Gastroesophageal sphincter (tissue), 4 donors: ENCODE measurements around the gene P4HTM. TPM values are rescaled to one million over a fixed set of nuclear protein-coding genes. Genes with fewer than 3 reads are reported as not detected.
"Not testable (repeated sequence)": the region's sequence is repeated elsewhere in the genome, so short reads cannot be mapped to it uniquely, and the experiment has no call there.

Source experiments
- ATAC-seq: fragments of 150-250 bp; one replicate; pipeline ENCODE4 v1.9.1; 2016; ENCODE audit warnings: mild to moderate bottlenecking, moderate library complexity
- H3K27ac ChIP-seq, 4 donors: fragments of 200-600 bp; sonication (generic) in 3 of 4; 1 replicate in 3 of 4; 2 replicates in 1 of 4; pipeline ENCODE4 v1.5.1; 2016 to 2019
- H3K27me3 ChIP-seq: fragments of 200-600 bp; sonication (generic); one replicate; pipeline ENCODE4 v1.5.1; 2019
- H3K36me3 ChIP-seq, 2 donors: fragments of 200-600 bp; sonication (generic); one replicate each; pipeline ENCODE4 v1.5.1; 2019; ENCODE audit warnings: control low read depth in 1 of 2
- H3K4me1 ChIP-seq, 3 donors: fragments of 200-600 bp; sonication (generic); 1 replicate in 2 of 3; 2 replicates in 1 of 3; pipeline ENCODE4 v1.5.1; 2016 to 2019; ENCODE audit warnings: control low read depth in 2 of 3
- H3K4me3 ChIP-seq, 2 donors: fragments of 200-600 bp; sonication (generic); one replicate each; pipeline ENCODE4 v1.5.1; 2019; ENCODE audit warnings: mild to moderate bottlenecking in 1 of 2, moderate library complexity in 1 of 2
- H3K9me3 ChIP-seq, 3 donors: fragments of 200-600 bp; sonication (generic); one replicate each; pipeline ENCODE4 v1.5.1; 2017 to 2019; ENCODE audit warnings: control low read depth in 2 of 3
- CTCF ChIP-seq, 4 experiments: fragments of 200-600 bp in 2 of 4; fragments of 450-650 bp in 2 of 4; sonication (generic) in 1 of 4; IDR thresholded peaks; one replicate each; pipeline ENCODE4 v1.5.1; 2017 to 2019; ENCODE audit warnings: antibody characterized with exemption in 4 of 4, mild to moderate bottlenecking in 2 of 4, moderate library complexity in 2 of 4
- EP300 ChIP-seq: sonication (generic); formaldehyde crosslinking; IDR thresholded peaks from one replicate; pipeline ENCODE4 v1.6.1; 2017; ENCODE audit warnings: antibody characterized with exemption, mild to moderate bottlenecking
- POLR2A ChIP-seq, 2 donors: fragments of 450-650 bp; IDR thresholded peaks; one replicate each; pipeline ENCODE4 v1.6.1; 2017; ENCODE audit warnings: antibody characterized with exemption in 2 of 2, mild to moderate bottlenecking in 2 of 2, moderate library complexity in 1 of 2
- POLR2AphosphoS5 ChIP-seq: sonication (generic); formaldehyde crosslinking; IDR thresholded peaks from one replicate; pipeline ENCODE4 v1.6.1; 2017; ENCODE audit warnings: antibody characterized with exemption
- WGBS, 2 donors: methylation state at CpG; one replicate each; pipeline ENCODE4 v1.1.5; 2018; ENCODE audit warnings: low coverage in 1 of 2; 5-methylcytosine and 5-hydroxymethylcytosine counted together
- total RNA-seq, 4 donors: library from RNA; depleted of rRNA; stranded (reverse); fragments of >200 nt; gene quantifications; one replicate each; pipeline ENCODE4 v1.1.0, GENCODE V29; 2016

P4HTM gene
- total RNA-seq, 4 donors from 2014 or later: 29.1 to 38.9 (median 35.2) TPM

- peaks cover 0 to 35% of the 10 kb centered on the region in 2 donors for H3K36me3 ChIP-seq
- ATAC-seq: peak; percentile 1
- peak overlapping the region; percentile 84 to 98 (median 91) for H3K27ac ChIP-seq
- H3K27me3 ChIP-seq: no peaks in the 10 kb centered on the region
- no peaks in the 10 kb centered on the region for H3K9me3 ChIP-seq
- 0% methylated on average over 2 of the region's 32 CpGs; no CpG with 5 or more reads in 1 of the 2 donors for WGBS, 2 donors
- TF ChIP-seq EP300 (no peak), POLR2AphosphoS5 (peak; percentile 3), CTCF (IDR thresholded peaks at IDR 0.05) (no peak), POLR2A (IDR thresholded peaks at IDR 0.05) (no peak)
- H3K4me1 ChIP-seq: peaks cover 0 to 52% (median 9%) of the 10 kb centered on the region in 3 donors
- peak overlapping the region; percentile 56 to 90 for H3K4me3 ChIP-seq
Observed at GRCh38 chr3:49006408-49007067, 16.5 kb downstream of the P4HTM start.

- peak; percentile 96 for ATAC-seq
- Histone ChIP-seq H3K27ac (peak within 1 kb of the TSS; percentile 84 to 98 (median 91)), H3K4me3 (peak within 1 kb of the TSS; percentile 56 to 90), H3K4me1 (peaks cover 0 to 59% (median 9%) of the 10 kb centered on the region in 3 donors), H3K9me3 (no peaks in the 10 kb centered on the region), H3K36me3 (peaks cover 0 to 35% of the 10 kb centered on the region in 2 donors), H3K27me3 (no peaks in the 10 kb centered on the region)
- 0% methylated on average over 2 to 5 of the region's 65 CpGs for WGBS, 2 donors
- TF ChIP-seq POLR2A (IDR thresholded peaks at IDR 0.05) (peak; percentile 70 to 73), CTCF (IDR thresholded peaks at IDR 0.05) (peak in 3 of 4 experiments; percentile 41 to 66 (median 49)), POLR2AphosphoS5 (peak; percentile 88), EP300 (no peak)
Observed at GRCh38 chr3:49007068-49007770, 17.2 kb downstream of the P4HTM start, which contains the start of gene WDR6. Gene WDR6, plus strand, starts transcription at chr3:49007391. Its CDS starts 41 bp downstream, at chr3:49007432.

- Histone ChIP-seq H3K27me3 (no peaks in the 10 kb centered on the region), H3K4me3 (peak overlapping the region; percentile 56 to 90), H3K9me3 (no peaks in the 10 kb centered on the region), H3K36me3 (peaks cover 0 to 36% of the 10 kb centered on the region in 2 donors), H3K4me1 (peaks cover 0 to 66% (median 9%) of the 10 kb centered on the region in 3 donors), H3K27ac (peak overlapping the region; percentile 84 to 98 (median 91))
- ATAC-seq: peak; percentile 80
- 0 to 8% methylated on average over 2 to 5 of the region's 41 CpGs for whole genome bisulfite sequencing, 2 donors
- TF ChIP-seq CTCF (IDR thresholded peaks at IDR 0.05): peak in 1 of 4 experiments; percentile 12
- TF ChIP-seq EP300: no peak
- no peak for TF ChIP-seq POLR2A (IDR thresholded peaks at IDR 0.05)
Observed at GRCh38 chr3:49007771-49008528, 17.9 kb downstream of the P4HTM start.

GRCh38 chr3:49008627-49009026 lies 18.6 kb downstream of the P4HTM start:
- WGBS, 2 donors: 60 to 78% methylated on average over 2 to 4 of the region's 5 CpGs
- H3K4me1 ChIP-seq: peaks cover 0 to 72% (median 9%) of the 10 kb centered on the region in 3 donors
- H3K27ac ChIP-seq: peak overlapping the region in 3 of 4 donors; percentile 85 to 98 (median 97)
- H3K9me3 ChIP-seq, ATAC-seq, H3K27me3 ChIP-seq: not testable (repeated sequence)
- H3K36me3 ChIP-seq: peaks cover 0 to 41% of the 10 kb centered on the region in 2 donors
- peak overlapping the region in 1 of 2 donors; percentile 90 for H3K4me3 ChIP-seq

- Histone ChIP-seq H3K27ac (no peak overlapping the region), H3K4me1 (peaks cover 0 to 72% (median 9%) of the 10 kb centered on the region in 3 donors), H3K4me3 (no peak overlapping the region), H3K36me3 (peaks cover 0 to 44% of the 10 kb centered on the region in 2 donors), H3K27me3 (no peaks in the 10 kb centered on the region), H3K9me3 (no peaks in the 10 kb centered on the region)
- 62 to 69% methylated on average over 3 of the region's 3 CpGs for WGBS, 2 donors
- no peak for TF ChIP-seq POLR2AphosphoS5
- TF ChIP-seq POLR2A (IDR thresholded peaks at IDR 0.05): no peak
- TF ChIP-seq CTCF (IDR thresholded peaks at IDR 0.05): no peak
- TF ChIP-seq EP300: no peak
- ATAC-seq: no peak
Observed at GRCh38 chr3:49009396-49009795, 19.4 kb downstream of the P4HTM start.
